ENCODE measurements around the gene DDIT4L. TPM values are rescaled to one million over a fixed set of nuclear protein-coding genes. Genes with fewer than 3 reads are reported as not detected.
A peak's percentile ranks its signal among the peaks of the same experiment; 100 is the strongest.

The DDIT4L gene
- total RNA-seq, 1 donor from 2014 or later = 6.9 TPM

GRCh38 chr4:100187781-100188180 is 2.5 kb downstream of the DDIT4L start:
- Mint-ChIP-seq H3K4me3 (peak overlapping the region; percentile 34), H3K4me1 (peaks cover 23% of the 10 kb centered on the region), H3K36me3 (peaks cover 3% of the 10 kb centered on the region), H3K27ac (no peak overlapping the region), H3K27me3 (ENCODE audit: low read depth) (peaks cover 42% of the 10 kb centered on the region), H3K9me3 (no peaks in the 10 kb centered on the region)
- TF ChIP-seq CTCF (IDR thresholded peaks at IDR 0.05; ENCODE audit: unreplicated experiment) = no peak
- DNase-seq (ENCODE audit: low spot score in 2 of 2, unreplicated experiment in 2 of 2) = no peak

DNA sequence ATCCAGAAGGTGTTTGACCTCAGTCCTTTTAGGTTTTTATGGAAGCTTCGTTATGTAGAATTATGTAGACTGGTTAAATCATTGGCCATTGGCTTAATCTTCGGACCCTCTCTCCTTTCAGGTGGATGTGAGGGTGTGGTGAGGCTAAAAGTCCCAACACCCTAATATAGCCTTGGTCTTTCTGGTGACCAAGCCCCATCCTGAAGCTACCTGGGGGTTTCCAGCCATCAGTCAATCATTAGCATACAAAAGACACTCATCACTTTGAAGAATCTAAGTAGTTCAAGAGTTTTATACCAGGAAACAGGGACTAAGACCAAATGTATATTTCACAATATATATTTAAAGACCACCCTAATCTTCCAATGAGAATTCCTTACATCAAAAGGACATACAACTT is 5.5 kb downstream of the DDIT4L start:
- Mint-ChIP-seq H3K4me3 (no peak overlapping the region), H3K4me1 (peaks cover 11% of the 10 kb centered on the region), H3K27me3 (ENCODE audit: low read depth) (peaks cover 27% of the 10 kb centered on the region)

DNA sequence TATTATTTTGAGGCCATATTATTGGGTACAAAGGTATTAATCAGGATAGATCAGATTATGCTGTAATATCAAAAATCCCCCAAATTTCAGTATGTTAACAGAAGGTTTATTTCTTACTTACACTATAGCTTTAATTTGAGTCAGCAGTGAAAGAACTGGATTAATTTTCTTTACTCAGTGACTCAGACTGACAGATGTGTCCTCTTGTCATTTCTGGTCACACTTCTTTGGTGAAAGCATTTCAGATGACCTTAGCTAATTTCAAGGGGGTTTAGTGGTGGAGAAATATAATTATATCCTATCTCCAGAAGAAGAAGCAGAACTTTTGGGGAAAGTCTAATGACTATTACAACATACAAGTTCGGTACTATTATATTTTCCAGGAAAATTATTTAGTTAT is 12.4 kb downstream of the DDIT4L start:
- Mint-ChIP-seq H3K27me3 (ENCODE audit: low read depth) (no peaks in the 10 kb centered on the region), H3K27ac (no peak overlapping the region), H3K9me3 (no peaks in the 10 kb centered on the region), H3K4me3 (no peak overlapping the region), H3K4me1 (no peaks in the 10 kb centered on the region), H3K36me3 (no peaks in the 10 kb centered on the region)
- no peak for TF ChIP-seq CTCF (IDR thresholded peaks at IDR 0.05; ENCODE audit: unreplicated experiment)
- no peak for DNase-seq (ENCODE audit: low spot score in 2 of 2, unreplicated experiment in 2 of 2)

More for the DNA sequence above, 5.5 kb downstream of the DDIT4L start:
- Mint-ChIP-seq H3K27ac (no peak overlapping the region), H3K36me3 (peaks cover 3% of the 10 kb centered on the region), H3K9me3 (no peaks in the 10 kb centered on the region)
- no peak for TF ChIP-seq CTCF (IDR thresholded peaks at IDR 0.05; ENCODE audit: unreplicated experiment)
- no peak for DNase-seq (ENCODE audit: low spot score in 2 of 2, unreplicated experiment in 2 of 2)

GRCh38 chr4:100177126-100177525 is 13.1 kb downstream of the DDIT4L start:
- DNase-seq (ENCODE audit: low spot score in 2 of 2, unreplicated experiment in 2 of 2) = no peak
- Mint-ChIP-seq H3K36me3 (no peaks in the 10 kb centered on the region), H3K9me3 (no peaks in the 10 kb centered on the region), H3K27ac (no peak overlapping the region), H3K4me3 (no peak overlapping the region), H3K27me3 (ENCODE audit: low read depth) (no peaks in the 10 kb centered on the region), H3K4me1 (no peaks in the 10 kb centered on the region)
- no peak for TF ChIP-seq CTCF (IDR thresholded peaks at IDR 0.05; ENCODE audit: unreplicated experiment)

- TF ChIP-seq CTCF (IDR thresholded peaks at IDR 0.05; ENCODE audit: unreplicated experiment) = no peak
- DNase-seq (ENCODE audit: low spot score in 2 of 2, unreplicated experiment in 2 of 2) = no peak
- Mint-ChIP-seq H3K27me3 (ENCODE audit: low read depth) (no peaks in the 10 kb centered on the region), H3K4me3 (no peak overlapping the region), H3K36me3 (no peaks in the 10 kb centered on the region), H3K27ac (no peak overlapping the region), H3K4me1 (no peaks in the 10 kb centered on the region), H3K9me3 (no peaks in the 10 kb centered on the region)
Observed at GRCh38 chr4:100175858-100176257, 14.4 kb downstream of the DDIT4L start.

- Mint-ChIP-seq H3K9me3 (no peaks in the 10 kb centered on the region), H3K27me3 (ENCODE audit: low read depth) (no peaks in the 10 kb centered on the region), H3K4me3 (no peak overlapping the region), H3K36me3 (no peaks in the 10 kb centered on the region), H3K4me1 (no peaks in the 10 kb centered on the region), H3K27ac (no peak overlapping the region)
- TF ChIP-seq CTCF (IDR thresholded peaks at IDR 0.05; ENCODE audit: unreplicated experiment) = no peak
- no peak for DNase-seq (ENCODE audit: low spot score in 2 of 2, unreplicated experiment in 2 of 2)
Observed at GRCh38 chr4:100174985-100175383, 15.3 kb downstream of the DDIT4L start.

Measured in mesothelial cell of epicardium (in vitro differentiated cells).